HG03108 (cell line): ENCODE measurements around the gene ABCD3.
"Not testable (repeated sequence)": the region's sequence is repeated elsewhere in the genome, so short reads cannot be mapped to it uniquely, and the experiment has no call there.

ENCODE experiments used
- ATAC-seq: cut with Tn5 transposase; IDR thresholded peaks from one replicate; pipeline ENCODE4 v1.9.1; 2021; ENCODE audit warnings: moderate library complexity; ENCODE audit not compliant: unreplicated experiment

ABCD3 gene

GRCh38 chr1:94448741-94449140 lies 30.6 kb downstream of the ABCD3 start:
- ATAC-seq = not testable (repeated sequence)

GRCh38 chr1:94456736-94457135 lies 38.5 kb downstream of the ABCD3 start:
- ATAC-seq = no peak

GRCh38 chr1:94462606-94463005 lies 44.4 kb downstream of the ABCD3 start:
- no peak for ATAC-seq

GRCh38 chr1:94463056-94463764 lies 45.0 kb downstream of the ABCD3 start:
- no peak for ATAC-seq

- no peak for ATAC-seq
These were observed 45.7 kb downstream of the ABCD3 start for GRCh38 chr1:94463765-94464330.

GRCh38 chr1:94468708-94469107 lies 50.5 kb downstream of the ABCD3 start:
- ATAC-seq = no peak

GRCh38 chr1:94471271-94471670 lies 53.1 kb downstream of the ABCD3 start:
- no peak for ATAC-seq

- no peak for ATAC-seq
These were observed 57.0 kb downstream of the ABCD3 start for GRCh38 chr1:94475232-94475631.

GRCh38 chr1:94479682-94480081 lies 61.5 kb downstream of the ABCD3 start:
- no peak for ATAC-seq

GRCh38 chr1:94481473-94481933 lies 63.3 kb downstream of the ABCD3 start:
- ATAC-seq = no peak

- no peak for ATAC-seq
These were observed 68.8 kb downstream of the ABCD3 start for GRCh38 chr1:94486990-94487389.

GRCh38 chr1:94490556-94490955 lies 72.4 kb downstream of the ABCD3 start:
- ATAC-seq = no peak

GRCh38 chr1:94496076-94496755 lies 78.0 kb downstream of the ABCD3 start:
- ATAC-seq = no peak

- ATAC-seq = no peak
These were observed 83.2 kb downstream of the ABCD3 start for GRCh38 chr1:94501426-94501825.

- ATAC-seq = no peak
These were observed 83.7 kb downstream of the ABCD3 start for GRCh38 chr1:94501935-94502334.

GRCh38 chr1:94503153-94503552 lies 85.0 kb downstream of the ABCD3 start:
- ATAC-seq = no peak

- ATAC-seq = no peak
These were observed 86.4 kb downstream of the ABCD3 start for GRCh38 chr1:94504601-94505000.

GRCh38 chr1:94512816-94513215 lies 94.6 kb downstream of the ABCD3 start:
- ATAC-seq = no peak

GRCh38 chr1:94514095-94514727 lies 96.0 kb downstream of the ABCD3 start:
- ATAC-seq = no peak

GRCh38 chr1:94515296-94515947 lies 97.2 kb downstream of the ABCD3 start:
- ATAC-seq = no peak

- no peak for ATAC-seq
These were observed 101.2 kb downstream of the ABCD3 start for GRCh38 chr1:94519351-94519750.
